DMS79 (cell line): Measurements from ENCODE around the gene SUSD4.
A peak's percentile ranks its signal among the peaks of the same experiment; 100 is the strongest.

Experiments used
- DNase-seq: peaks from one replicate; lab custom pipeline; 2025; lab: John Stamatoyannopoulos, UW

The SUSD4 gene

GRCh38 chr1:223329664-223330415 is 34.1 kb downstream of the SUSD4 start:
- DNase-seq, result no peak

- no peak for DNase-seq
These were observed 34.7 kb downstream of the SUSD4 start for GRCh38 chr1:223329252-223329651.

GRCh38 chr1:223328566-223328965 is 35.4 kb downstream of the SUSD4 start:
- DNase-seq, result no peak

GRCh38 chr1:223326776-223327175 is 37.2 kb downstream of the SUSD4 start:
- no peak for DNase-seq

- no peak for DNase-seq
These were observed 40.2 kb downstream of the SUSD4 start for GRCh38 chr1:223323491-223324484.

GRCh38 chr1:223322868-223323267 is 41.1 kb downstream of the SUSD4 start:
- no peak for DNase-seq

GRCh38 chr1:223320959-223321358 is 43.0 kb downstream of the SUSD4 start:
- no peak for DNase-seq

GRCh38 chr1:223319905-223320580 is 43.9 kb downstream of the SUSD4 start:
- peak; percentile 53 for DNase-seq

GRCh38 chr1:223319398-223319797 is 44.6 kb downstream of the SUSD4 start:
- no peak for DNase-seq

- DNase-seq, result no peak
These were observed 47.9 kb downstream of the SUSD4 start for GRCh38 chr1:223316082-223316481.

- DNase-seq, result no peak
These were observed 48.3 kb downstream of the SUSD4 start for GRCh38 chr1:223315665-223316064.

GRCh38 chr1:223313415-223313754 is 50.6 kb downstream of the SUSD4 start:
- DNase-seq, result no peak

- DNase-seq, result no peak
These were observed 51.1 kb downstream of the SUSD4 start for GRCh38 chr1:223312705-223313414.

GRCh38 chr1:223312273-223312672 is 51.7 kb downstream of the SUSD4 start:
- DNase-seq, result no peak

- no peak for DNase-seq
These were observed 52.1 kb downstream of the SUSD4 start for GRCh38 chr1:223311826-223312225.

- no peak for DNase-seq
These were observed 55.8 kb downstream of the SUSD4 start for GRCh38 chr1:223308136-223308535.

GRCh38 chr1:223307544-223307943 is 56.4 kb downstream of the SUSD4 start:
- no peak for DNase-seq

GRCh38 chr1:223304931-223305330 is 59.0 kb downstream of the SUSD4 start:
- DNase-seq, result no peak

- no peak for DNase-seq
These were observed 62.6 kb downstream of the SUSD4 start for GRCh38 chr1:223301371-223301770.

- DNase-seq, result no peak
These were observed 64.4 kb downstream of the SUSD4 start for GRCh38 chr1:223299553-223299952.

- no peak for DNase-seq
These were observed 65.3 kb downstream of the SUSD4 start for GRCh38 chr1:223298701-223299100.

- DNase-seq, result no peak
These were observed 66.2 kb downstream of the SUSD4 start for GRCh38 chr1:223297800-223298199.
